ENCODE measurements around the gene CAB39.

CAB39 gene

GRCh38 chr2:230779607-230780006, 67.0 kb downstream of the CAB39 start:
- no peak for DNase-seq (ENCODE audit: extremely low read depth in 1 of 2, low read depth in 1 of 2)

GRCh38 chr2:230781130-230781797, 68.6 kb downstream of the CAB39 start:
- no peak for DNase-seq (ENCODE audit: extremely low read depth in 1 of 2, low read depth in 1 of 2)

GRCh38 chr2:230783101-230783500, 70.5 kb downstream of the CAB39 start:
- no peak for DNase-seq (ENCODE audit: extremely low read depth in 1 of 2, low read depth in 1 of 2)

GRCh38 chr2:230784795-230785194, 72.2 kb downstream of the CAB39 start:
- DNase-seq (ENCODE audit: extremely low read depth in 1 of 2, low read depth in 1 of 2), result no peak

- no peak for DNase-seq (ENCODE audit: extremely low read depth in 1 of 2, low read depth in 1 of 2)
Measured at GRCh38 chr2:230785346-230785745, 72.7 kb downstream of the CAB39 start.

GRCh38 chr2:230787101-230787500, 74.5 kb downstream of the CAB39 start:
- no peak for DNase-seq (ENCODE audit: extremely low read depth in 1 of 2, low read depth in 1 of 2)

- DNase-seq (ENCODE audit: extremely low read depth in 1 of 2, low read depth in 1 of 2), result no peak
Measured at GRCh38 chr2:230788554-230789175, 76.0 kb downstream of the CAB39 start.

- no peak for DNase-seq (ENCODE audit: extremely low read depth in 1 of 2, low read depth in 1 of 2)
Measured at GRCh38 chr2:230790981-230791380, 78.3 kb downstream of the CAB39 start.

GRCh38 chr2:230793572-230794359, 81.1 kb downstream of the CAB39 start:
- DNase-seq (ENCODE audit: extremely low read depth in 1 of 2, low read depth in 1 of 2), result peak; percentile 27 to 41

- no peak for DNase-seq (ENCODE audit: extremely low read depth in 1 of 2, low read depth in 1 of 2)
Measured at GRCh38 chr2:230794497-230794896, 81.9 kb downstream of the CAB39 start.

- DNase-seq (ENCODE audit: extremely low read depth in 1 of 2, low read depth in 1 of 2), result no peak
Measured at GRCh38 chr2:230795856-230796255, 83.2 kb downstream of the CAB39 start.

- DNase-seq (ENCODE audit: extremely low read depth in 1 of 2, low read depth in 1 of 2), result no peak
Measured at GRCh38 chr2:230796280-230796862, 83.7 kb downstream of the CAB39 start.

GRCh38 chr2:230797515-230798495, 85.2 kb downstream of the CAB39 start:
- no peak for DNase-seq (ENCODE audit: extremely low read depth in 1 of 2, low read depth in 1 of 2)

GRCh38 chr2:230798769-230799399, 86.2 kb downstream of the CAB39 start:
- no peak for DNase-seq (ENCODE audit: extremely low read depth in 1 of 2, low read depth in 1 of 2)

- no peak for DNase-seq (ENCODE audit: extremely low read depth in 1 of 2, low read depth in 1 of 2)
Measured at GRCh38 chr2:230805353-230806017, 92.8 kb downstream of the CAB39 start.

- DNase-seq (ENCODE audit: extremely low read depth in 1 of 2, low read depth in 1 of 2), result no peak
Measured at GRCh38 chr2:230807729-230808128, 95.1 kb downstream of the CAB39 start.

GRCh38 chr2:230809015-230809414, 96.4 kb downstream of the CAB39 start:
- DNase-seq (ENCODE audit: extremely low read depth in 1 of 2, low read depth in 1 of 2), result no peak

GRCh38 chr2:230809677-230810251, 97.1 kb downstream of the CAB39 start:
- no peak for DNase-seq (ENCODE audit: extremely low read depth in 1 of 2, low read depth in 1 of 2)

- DNase-seq (ENCODE audit: extremely low read depth in 1 of 2, low read depth in 1 of 2), result no peak
Measured at GRCh38 chr2:230811508-230811907, 98.9 kb downstream of the CAB39 start.

All from activated CD8-positive, alpha-beta memory T cell treated with anti-CD3 and anti-CD28 coated beads for 1 hour (primary cell).